GM23338 (cell line): ENCODE data around the gene PRDM2. TPM values are rescaled to one million over a fixed set of nuclear protein-coding genes. Genes with fewer than 3 reads are reported as not detected.

Experiments
- ATAC-seq: fragments of 200-7000 bp; cut with Tn5 transposase; 3 replicates; pipeline ENCODE4 v1.9.1; 2020
- DNase-seq: peaks from one replicate; pipeline ENCODE4 v3.0.0-alpha.2; 2015; ENCODE audit warnings: low spot score
- H2AFZ ChIP-seq: fragments of 200-600 bp; sonication (generic); 2 replicates; pipeline ENCODE4 v1.8.0; 2016; ENCODE audit warnings: antibody characterized with exemption, mild to moderate bottlenecking, moderate library complexity
- H3F3A ChIP-seq: fragments of 200-600 bp; sonication (generic); replicated peaks from 2 replicates; pipeline ENCODE4 v1.8.0; 2017; ENCODE audit warnings: antibody characterized with exemption, mixed run types, low read depth
- H3K27ac ChIP-seq: fragments of 200-600 bp; sonication (generic); 2 replicates; pipeline ENCODE4 v1.6.1; 2016; ENCODE audit warnings: low read depth
- H3K27me3 ChIP-seq: fragments of 200-600 bp; sonication (generic); 2 replicates; pipeline ENCODE4 v1.8.0; 2016; ENCODE audit warnings: mild to moderate bottlenecking, mixed run types, moderate library complexity; ENCODE audit not compliant: insufficient read depth
- H3K36me3 ChIP-seq: fragments of 200-600 bp; sonication (generic); 2 replicates; pipeline ENCODE4 v1.8.0; 2016; ENCODE audit warnings: mild to moderate bottlenecking; ENCODE audit not compliant: insufficient read depth
- H3K4me1 ChIP-seq: fragments of 200-600 bp; sonication (generic); 2 replicates; pipeline ENCODE4 v1.8.0; 2016; ENCODE audit warnings: mild to moderate bottlenecking, moderate library complexity; ENCODE audit not compliant: insufficient read depth
- H3K4me2 ChIP-seq: fragments of 200-600 bp; sonication (generic); 2 replicates; pipeline ENCODE4 v1.7.1; 2017; ENCODE audit warnings: mixed run types
- H3K4me3 ChIP-seq: fragments of 200-600 bp; sonication (generic); 2 replicates; pipeline ENCODE4 v1.6.1; 2016; ENCODE audit warnings: mixed run types
- H3K79me2 ChIP-seq: fragments of 200-600 bp; sonication (generic); replicated peaks from 2 replicates; pipeline ENCODE4 v1.8.0; 2017; ENCODE audit warnings: mild to moderate bottlenecking; ENCODE audit not compliant: insufficient read depth
- H3K9me2 ChIP-seq: fragments of 200-600 bp; sonication (generic); 2 replicates; pipeline ENCODE4 v1.8.0; 2017; ENCODE audit not compliant: insufficient read depth
- H4K20me1 ChIP-seq: fragments of 200-600 bp; sonication (generic); replicated peaks from 2 replicates; pipeline ENCODE4 v1.8.0; 2017; ENCODE audit warnings: mild to moderate bottlenecking; ENCODE audit not compliant: insufficient read depth
- H3K27ac Mint-ChIP-seq: 2 replicates; pipeline ENCODE4 v1.8.0; 2020; ENCODE audit warnings: inconsistent platforms, mild to moderate bottlenecking, moderate library complexity, mixed read lengths
- H3K27me3 Mint-ChIP-seq: 3 replicates; pipeline ENCODE4 v1.8.0; 2022; ENCODE audit warnings: low read depth, mild to moderate bottlenecking, moderate library complexity, mixed read lengths, inconsistent platforms; ENCODE audit not compliant: insufficient read depth, poor library complexity
- H3K36me3 Mint-ChIP-seq: 3 replicates; pipeline ENCODE4 v1.8.0; 2021; ENCODE audit warnings: low read depth, mild to moderate bottlenecking, inconsistent platforms, moderate library complexity, mixed read lengths
- H3K4me1 Mint-ChIP-seq: 3 replicates; pipeline ENCODE4 v1.8.0; 2020; ENCODE audit warnings: mild to moderate bottlenecking, inconsistent platforms, mixed read lengths
- H3K4me3 Mint-ChIP-seq: 3 replicates; pipeline ENCODE4 v1.8.0; 2021; ENCODE audit warnings: moderate library complexity, mild to moderate bottlenecking, inconsistent platforms, mixed read lengths
- H3K9me3 Mint-ChIP-seq: 3 replicates; pipeline ENCODE4 v1.8.0; 2020; ENCODE audit warnings: moderate library complexity, mild to moderate bottlenecking, inconsistent platforms, mixed read lengths
- CREB1 ChIP-seq: fragments of 250-450 bp; sonication (Bioruptor Pico); IDR thresholded peaks from 2 replicates; pipeline ENCODE4 v1.5.0; 2020; ENCODE audit warnings: low read depth, mild to moderate bottlenecking, moderate library complexity
- CTCF ChIP-seq, 2 experiments: fragments of 200-600 bp in 1 of 2; sonication (generic) in 1 of 2; conservative IDR thresholded peaks; 2 replicates each; pipeline versions ENCODE4 v1.5.1 to v1.6.1; 2016 to 2017; ENCODE audit warnings: antibody characterized with exemption in 2 of 2, low read depth in 2 of 2, mild to moderate bottlenecking in 2 of 2, moderate library complexity in 1 of 2
- EZH2 ChIP-seq: fragments of 200-600 bp; sonication (generic); IDR thresholded peaks from one replicate; pipeline ENCODE4 v1.8.0; 2017; ENCODE audit warnings: antibody characterized with exemption, mild to moderate bottlenecking, low read depth; ENCODE audit not compliant: unreplicated experiment
- JUNB ChIP-seq: IDR thresholded peaks from one replicate; pipeline ENCODE4 v1.6.1; 2016; ENCODE audit warnings: antibody characterized with exemption; ENCODE audit not compliant: unreplicated experiment
- ZNF114 ChIP-seq: fragments of 250-450 bp; sonication (Bioruptor Pico); IDR thresholded peaks from 2 replicates; pipeline ENCODE4 v1.5.0; 2020; ENCODE audit warnings: mild to moderate bottlenecking, moderate library complexity
- ZNF331 ChIP-seq: fragments of 250-450 bp; sonication (Bioruptor Pico); IDR thresholded peaks from 2 replicates; pipeline ENCODE4 v1.5.0; 2020; ENCODE audit warnings: low read depth, mild to moderate bottlenecking, moderate library complexity
- ZNF462 ChIP-seq: fragments of 250-450 bp; sonication (Bioruptor Pico); IDR thresholded peaks from 2 replicates; pipeline ENCODE4 v1.5.0; 2020; ENCODE audit warnings: mild to moderate bottlenecking, moderate library complexity
- polyA plus RNA-seq: library from polyadenylated mRNA; unstranded; fragments of >200 nt; fragmentation: Nextera tagmentation; extraction: Ambion mirVana; gene quantifications from 2 replicates; pipeline ENCODE4 v1.2.1, GENCODE V29; 2016
- total RNA-seq: library from RNA; depleted of rRNA; stranded (reverse); fragments of >200 nt; shearing (Covaris generic); gene quantifications from 2 replicates; pipeline ENCODE4 v1.2.3, GENCODE V29; 2014
- TF ChIP-seq, protein P1 (sequence below): IDR thresholded peaks from 2 replicates; pipeline ENCODE4 v1.6.1; 2016; ENCODE audit warnings: antibody characterized with exemption

The PRDM2 gene
- total and polyA plus RNA-seq, 2 experiments from 2014 or later = 11.6 to 28.3 TPM

- H3F3A ChIP-seq = no peaks in the 10 kb centered on the region
- H3K4me2 ChIP-seq = no peak overlapping the region
- H3K27ac ChIP-seq = no peak overlapping the region
- TF ChIP-seq, protein P1, sequence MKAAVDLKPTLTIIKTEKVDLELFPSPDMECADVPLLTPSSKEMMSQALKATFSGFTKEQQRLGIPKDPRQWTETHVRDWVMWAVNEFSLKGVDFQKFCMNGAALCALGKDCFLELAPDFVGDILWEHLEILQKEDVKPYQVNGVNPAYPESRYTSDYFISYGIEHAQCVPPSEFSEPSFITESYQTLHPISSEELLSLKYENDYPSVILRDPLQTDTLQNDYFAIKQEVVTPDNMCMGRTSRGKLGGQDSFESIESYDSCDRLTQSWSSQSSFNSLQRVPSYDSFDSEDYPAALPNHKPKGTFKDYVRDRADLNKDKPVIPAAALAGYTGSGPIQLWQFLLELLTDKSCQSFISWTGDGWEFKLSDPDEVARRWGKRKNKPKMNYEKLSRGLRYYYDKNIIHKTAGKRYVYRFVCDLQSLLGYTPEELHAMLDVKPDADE = no peak
- no peak for TF ChIP-seq ZNF331 (CRISPR knock-in tag)
- TF ChIP-seq JUNB = no peak
- no peak for TF ChIP-seq EZH2
- TF ChIP-seq CREB1 (CRISPR knock-in tag) = no peak
- Mint-ChIP-seq H3K27ac (no peak overlapping the region), H3K36me3 (no peaks in the 10 kb centered on the region; the same call in 2 of the 3 replicates), H3K4me3 (no peak overlapping the region), H3K27me3 (peaks cover 12% of the 10 kb centered on the region), H3K4me1 (no peaks in the 10 kb centered on the region), H3K9me3 (no peaks in the 10 kb centered on the region; the same call in 2 of the 3 replicates)
- no peaks in the 10 kb centered on the region for H3K79me2 ChIP-seq
- no peaks in the 10 kb centered on the region for H3K4me1 ChIP-seq
- no peaks in the 10 kb centered on the region for H3K27me3 ChIP-seq
- no peaks in the 10 kb centered on the region for H3K36me3 ChIP-seq
- no peaks in the 10 kb centered on the region for H4K20me1 ChIP-seq
- DNase-seq (no peak), ATAC-seq (no peak)
- no peak overlapping the region for H3K4me3 ChIP-seq
- no peak overlapping the region for H2AFZ ChIP-seq
- H3K9me2 ChIP-seq = no peaks in the 10 kb centered on the region
Measured at GRCh38 chr1:13812456-13813397, 112.7 kb downstream of the PRDM2 start.

DNA sequence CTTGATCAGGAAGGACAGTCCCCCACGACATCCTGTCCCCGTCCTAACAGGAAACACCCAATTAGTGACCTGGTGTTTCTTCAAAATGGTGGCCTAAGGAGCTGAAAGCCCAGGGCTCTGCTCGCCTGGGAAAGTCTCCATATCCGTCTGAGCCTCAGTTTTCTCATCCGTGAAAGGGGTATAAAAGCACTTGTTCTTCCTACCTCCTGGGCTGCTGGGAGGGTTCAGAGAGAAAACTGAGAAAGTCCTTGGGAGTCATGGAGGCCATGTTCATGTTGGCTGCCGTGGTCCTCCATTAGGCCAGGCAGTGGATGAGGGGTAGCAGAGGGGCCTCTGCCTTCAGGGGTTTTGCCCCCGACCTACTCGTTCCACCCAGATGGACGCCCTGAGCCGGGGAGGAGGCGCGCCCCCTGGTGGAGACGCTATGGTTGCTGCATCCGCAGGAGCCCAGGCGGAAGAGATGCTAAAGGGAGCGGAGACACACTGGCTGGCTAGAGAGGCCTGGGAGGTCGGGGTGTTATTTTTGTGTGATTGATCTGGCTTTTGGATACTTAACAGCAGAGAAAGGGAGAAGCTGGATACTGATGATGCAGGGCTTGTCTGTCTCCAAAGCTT is 113.5 kb downstream of the PRDM2 start:
- TF ChIP-seq CREB1 (CRISPR knock-in tag) (0 out of 2 replicates have a peak, but pooled peaks have one; percentile 9), EZH2 (no peak), CTCF (conservative IDR thresholded peaks at IDR 0.05; ENCODE audit: low read depth in 2 of 2) (peak; percentile 90 to 93), ZNF114 (CRISPR knock-in tag) (no peak), ZNF462 (CRISPR knock-in tag) (no peak)
- H3K36me3 ChIP-seq = no peaks in the 10 kb centered on the region
- peaks cover 12% of the 10 kb centered on the region for H3K27me3 Mint-ChIP-seq
- H3K4me3 Mint-ChIP-seq = no peak overlapping the region
- no peaks in the 10 kb centered on the region for H3F3A ChIP-seq
- no peaks in the 10 kb centered on the region for H3K4me1 ChIP-seq
- H4K20me1 ChIP-seq = no peaks in the 10 kb centered on the region
- H3K27ac ChIP-seq = no peak overlapping the region
- H3K79me2 ChIP-seq = no peaks in the 10 kb centered on the region
- peak; percentile 88 for ATAC-seq
- DNase-seq = peak; percentile 78
- no peaks in the 10 kb centered on the region for H3K9me2 ChIP-seq
- peak overlapping the region; percentile 28; the same call in 1 of the 2 replicates for H3K27ac Mint-ChIP-seq
- H3K36me3 Mint-ChIP-seq = no peaks in the 10 kb centered on the region; the same call in 2 of the 3 replicates
- no peaks in the 10 kb centered on the region for H3K4me1 Mint-ChIP-seq
- H2AFZ ChIP-seq = no peak overlapping the region
- no peaks in the 10 kb centered on the region; the same call in 2 of the 3 replicates for H3K9me3 Mint-ChIP-seq
- H3K4me2 ChIP-seq = no peak overlapping the region
- no peaks in the 10 kb centered on the region for H3K27me3 ChIP-seq
- H3K4me3 ChIP-seq = no peak overlapping the region
